Activated CD4-positive, CD25-positive, alpha-beta regulatory T cell (primary cell): ENCODE data around the gene COL9A3.

ENCODE experiments used
- DNase-seq, 4 experiments: peaks; one replicate each; lab custom pipeline; 2025; lab: John Stamatoyannopoulos, UW

Gene COL9A3

GRCh38 chr20:62880147-62880934, 63.5 kb downstream of the COL9A3 start:
- DNase-seq = no peak

GRCh38 chr20:62880935-62881661, 64.2 kb downstream of the COL9A3 start:
- no peak for DNase-seq

- no peak for DNase-seq
Observed at GRCh38 chr20:62881662-62882395, 65.0 kb downstream of the COL9A3 start.

- no peak for DNase-seq
Observed at GRCh38 chr20:62882426-62882825, 65.6 kb downstream of the COL9A3 start.

- DNase-seq = no peak
Observed at GRCh38 chr20:62884556-62884955, 67.7 kb downstream of the COL9A3 start.

GRCh38 chr20:62885046-62885895, 68.4 kb downstream of the COL9A3 start:
- DNase-seq = no peak

- DNase-seq = no peak
Observed at GRCh38 chr20:62885896-62886708, 69.3 kb downstream of the COL9A3 start.

GRCh38 chr20:62886709-62887058, 69.8 kb downstream of the COL9A3 start:
- DNase-seq = no peak

- DNase-seq = no peak
Observed at GRCh38 chr20:62887152-62887859, 70.5 kb downstream of the COL9A3 start.

- DNase-seq = no peak
Observed at GRCh38 chr20:62887860-62888239, 71.0 kb downstream of the COL9A3 start.

- DNase-seq = no peak
Observed at GRCh38 chr20:62888406-62888805, 71.6 kb downstream of the COL9A3 start.

GRCh38 chr20:62888910-62889309, 72.1 kb downstream of the COL9A3 start:
- DNase-seq = no peak

- no peak for DNase-seq
Observed at GRCh38 chr20:62889411-62889810, 72.6 kb downstream of the COL9A3 start.

- DNase-seq = no peak
Observed at GRCh38 chr20:62889871-62890270, 73.0 kb downstream of the COL9A3 start.

GRCh38 chr20:62890444-62890843, 73.6 kb downstream of the COL9A3 start:
- no peak for DNase-seq
